GM12801 (cell line): ENCODE results near the gene METTL24.

ENCODE experiments used
- CTCF ChIP-seq: IDR thresholded peaks from one replicate; pipeline ENCODE4 v1.5.1; 2011; ENCODE audit warnings: control low read depth; ENCODE audit not compliant: insufficient read length; ENCODE audit errors: extremely low read depth

Gene METTL24

GRCh38 chr6:110196874-110197273, 161.3 kb downstream of the METTL24 start:
- no peak for TF ChIP-seq CTCF

DNA sequence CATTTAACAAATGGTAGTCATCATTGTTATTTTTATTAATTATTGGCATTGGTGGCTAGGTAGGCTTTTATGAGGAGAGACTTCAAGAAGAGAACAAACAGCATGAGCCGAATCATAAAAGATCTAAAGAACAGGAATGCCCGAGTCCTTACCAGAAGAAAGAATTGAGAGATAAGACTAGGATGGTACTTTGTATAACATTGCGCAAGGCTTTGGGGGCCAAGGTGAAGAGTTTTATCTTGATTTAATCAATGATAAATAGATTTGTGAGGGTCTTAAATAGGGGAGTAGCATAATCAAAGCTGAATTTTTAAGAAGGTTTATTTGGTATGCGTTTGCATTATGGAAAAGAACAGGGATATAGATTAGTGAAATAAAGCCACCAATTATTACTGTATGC, 162.5 kb downstream of the METTL24 start:
- TF ChIP-seq CTCF, result no peak
